Epithelial cell of prostate (primary cell): Measurements from ENCODE around the gene PHF19.

Experiments
- DNase-seq: peaks from one replicate; pipeline ENCODE4 v3.0.0-alpha.2; 2011; ENCODE audit warnings: low read depth, low spot score
- H3K27ac ChIP-seq: fragments of 450-650 bp; 2 replicates; pipeline ENCODE4 v1.5.1; 2017; ENCODE audit warnings: mild to moderate bottlenecking

The PHF19 gene

DNA sequence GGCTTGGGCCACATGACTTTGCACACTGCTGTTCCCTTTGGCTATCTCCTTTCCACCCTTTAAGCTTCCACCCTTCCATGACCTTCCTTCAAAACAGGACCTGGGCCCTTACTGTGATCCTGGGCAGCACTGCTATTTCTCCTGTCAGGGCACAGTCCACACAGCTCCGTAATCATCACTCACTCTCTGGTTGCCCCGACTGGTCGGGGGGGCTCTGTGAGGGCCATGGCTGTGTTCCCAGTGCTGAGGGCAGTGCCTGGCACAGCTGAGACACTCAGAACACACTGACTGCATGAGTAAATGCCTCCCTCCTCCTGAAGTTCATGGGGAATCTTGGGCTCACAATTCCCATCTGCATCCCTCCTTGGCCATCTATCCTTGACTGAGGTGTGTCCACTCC lies 37.4 kb upstream of the PHF19 start:
- no peak for DNase-seq
- peak overlapping the region; percentile 49 for H3K27ac ChIP-seq

DNA sequence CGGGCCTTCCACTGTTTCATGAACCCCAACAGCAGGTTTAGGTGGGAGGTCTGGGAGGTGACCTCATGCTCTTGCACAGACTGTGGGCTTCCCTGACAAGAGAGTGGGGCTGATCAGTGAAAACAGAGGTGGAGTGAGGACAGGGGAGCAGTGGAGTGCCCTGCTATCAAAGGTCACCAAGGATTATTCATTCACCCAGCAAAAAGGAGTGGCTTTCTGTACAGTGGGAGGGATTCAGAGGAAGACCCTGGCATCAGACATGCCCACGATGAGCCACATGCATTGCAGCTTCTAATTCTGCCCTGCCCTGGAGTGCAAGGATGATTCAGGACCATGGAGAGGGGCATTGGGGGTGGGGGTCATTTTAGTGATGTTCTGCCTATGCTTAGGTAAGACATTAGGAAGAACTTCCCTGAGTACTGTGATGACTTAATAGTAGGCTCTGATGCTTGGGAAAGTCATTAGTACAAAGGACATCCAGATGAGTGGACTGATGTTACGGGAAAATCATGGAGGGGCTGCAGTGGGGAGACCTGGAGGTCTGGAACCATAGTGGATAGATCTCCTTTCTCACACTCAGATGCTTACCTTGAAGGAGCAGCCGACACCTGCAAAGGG lies 36.8 kb upstream of the PHF19 start:
- no peak overlapping the region for H3K27ac ChIP-seq
- DNase-seq, result no peak

DNA sequence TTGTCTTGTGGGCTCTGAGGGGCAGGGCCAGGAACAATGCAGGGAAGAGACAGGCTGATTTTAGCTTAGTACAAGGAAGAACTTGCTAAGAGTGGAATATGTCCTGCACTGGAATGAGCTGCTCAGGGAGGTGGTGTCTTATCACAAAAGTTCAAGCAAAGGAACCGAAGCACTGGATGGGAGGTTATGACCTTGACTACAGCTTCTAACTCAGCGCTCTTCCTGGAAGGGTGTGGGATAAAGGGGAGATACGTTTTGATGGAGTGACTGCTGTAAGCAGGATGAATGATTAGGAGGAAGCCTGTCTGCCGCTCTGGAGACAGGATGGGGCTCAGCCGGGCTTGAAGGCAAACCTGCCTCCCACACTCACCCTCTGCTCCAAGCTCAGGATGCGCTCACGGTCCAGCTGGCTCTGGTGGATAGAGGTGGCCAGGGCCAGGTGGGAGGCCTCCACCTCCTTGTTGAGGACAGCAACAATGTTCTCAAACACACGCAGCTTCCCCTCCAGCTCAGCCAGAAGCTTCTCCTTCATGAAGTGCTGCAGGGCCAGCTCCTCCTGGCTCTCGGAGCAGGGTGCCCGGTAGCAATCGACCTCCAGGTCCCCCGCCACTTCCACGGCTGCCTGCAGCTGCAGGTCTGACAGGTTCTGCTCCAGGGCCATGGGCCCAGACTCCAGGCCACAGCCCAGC lies 36.1 kb upstream of the PHF19 start:
- DNase-seq, result no peak
- no peak overlapping the region for H3K27ac ChIP-seq

DNA sequence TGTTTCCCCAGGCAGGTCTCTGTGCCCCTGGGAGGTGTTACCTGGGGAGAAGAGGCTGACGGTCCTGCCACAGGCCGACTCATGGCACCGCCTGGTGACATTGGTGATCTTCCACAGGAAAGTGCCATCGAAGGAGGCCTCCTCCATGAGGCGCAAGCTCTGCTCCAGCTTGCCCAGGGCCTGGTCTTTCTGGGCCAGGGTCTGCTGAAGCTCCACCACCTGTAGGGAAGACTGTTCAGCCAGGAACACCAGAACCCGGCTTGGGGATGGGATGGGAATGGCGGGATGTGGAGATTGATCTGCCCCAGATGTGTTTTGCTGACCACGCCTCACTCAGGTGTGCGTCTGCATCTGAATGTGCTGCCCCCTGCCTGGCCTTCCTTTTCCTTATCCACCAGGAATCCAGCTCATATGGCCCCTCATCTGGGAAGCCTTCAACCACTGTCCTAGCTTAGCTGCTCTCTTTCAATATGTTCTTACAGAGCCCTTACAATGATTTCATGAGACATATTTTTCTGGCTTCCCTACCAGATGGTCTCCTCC lies 34.4 kb upstream of the PHF19 start:
- no peak overlapping the region for H3K27ac ChIP-seq
- no peak for DNase-seq

DNA sequence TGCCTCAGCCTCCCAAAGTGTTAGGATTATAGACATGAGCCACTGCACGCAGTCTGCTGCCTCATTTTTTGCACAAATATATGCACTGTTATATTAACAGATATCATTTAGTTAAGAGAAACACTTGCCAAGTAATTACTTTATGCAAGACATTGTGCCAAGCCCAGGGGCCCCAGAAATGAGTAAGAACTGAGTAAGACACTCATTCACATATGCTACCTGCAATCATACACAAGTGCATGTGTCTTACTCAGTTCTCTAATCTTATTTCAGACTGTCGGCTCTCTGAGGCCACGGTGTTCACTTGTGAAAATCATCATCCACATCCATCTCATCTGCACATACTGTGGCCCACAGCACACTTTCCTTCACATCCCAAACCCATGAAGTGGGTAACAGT lies 33.7 kb upstream of the PHF19 start:
- no peak for DNase-seq

DNA sequence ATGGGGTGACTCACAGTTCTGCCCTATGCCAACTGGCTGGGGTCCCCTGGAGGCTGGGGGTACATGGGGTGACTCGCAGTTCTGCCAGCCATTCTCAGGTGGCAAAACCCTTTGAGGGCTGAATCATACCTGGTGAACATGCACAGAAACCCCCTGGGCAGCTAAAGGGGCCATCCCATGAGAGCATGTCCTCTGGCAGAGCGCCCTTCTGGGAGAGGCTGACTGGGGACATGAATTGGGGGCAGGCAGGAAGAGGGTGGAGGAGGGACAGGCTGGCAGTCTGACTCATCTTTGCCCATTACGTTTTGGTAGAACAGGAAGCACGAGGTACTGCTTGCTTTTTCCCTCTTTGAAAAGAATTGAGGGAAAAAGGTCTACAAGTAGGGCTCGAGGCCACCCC lies 32.9 kb upstream of the PHF19 start:
- peak overlapping the region; percentile 5 for H3K27ac ChIP-seq

More for the DNA sequence above, 33.7 kb upstream of the PHF19 start:
- no peak overlapping the region for H3K27ac ChIP-seq

DNA sequence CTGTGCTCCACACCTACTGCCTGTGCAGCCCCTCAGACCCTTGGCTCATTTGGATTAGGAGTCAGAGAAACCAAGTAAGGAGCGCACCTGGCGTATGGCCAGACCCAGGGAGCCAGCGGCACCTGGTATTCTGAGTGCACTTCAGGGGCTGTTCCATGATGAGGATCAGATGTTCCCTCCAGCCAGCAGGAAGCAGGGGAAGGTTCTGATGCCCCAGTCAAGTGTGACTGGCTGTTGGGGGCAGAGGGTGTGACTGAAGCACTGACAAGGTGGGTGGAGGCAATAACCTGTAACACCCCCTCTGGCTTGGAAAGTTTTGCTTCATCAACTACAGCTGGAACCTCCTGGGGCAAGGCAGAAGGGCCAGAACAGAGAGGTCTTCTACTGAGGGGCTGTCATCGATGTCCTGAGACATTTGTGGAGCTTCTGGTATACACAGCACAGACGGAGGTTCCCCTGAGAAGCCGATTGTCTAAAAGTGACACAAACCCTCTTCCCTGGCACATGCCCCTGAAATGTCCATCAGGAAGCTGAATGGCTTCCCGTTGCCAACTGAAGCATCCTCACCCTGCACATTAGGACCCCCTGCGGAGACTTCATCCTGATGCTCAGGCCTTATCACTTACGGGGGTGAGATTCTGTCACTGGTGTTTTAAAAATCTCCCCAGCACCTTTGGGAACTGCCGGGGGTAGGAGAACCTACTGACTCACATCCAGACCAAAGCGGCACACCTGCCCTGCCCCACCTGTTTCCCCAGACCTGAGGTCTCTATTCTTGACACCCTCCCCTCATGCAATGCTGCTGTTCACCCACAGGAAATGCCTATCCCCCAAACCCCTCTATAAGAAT lies 28.6 kb upstream of the PHF19 start:
- DNase-seq, result no peak
- no peak overlapping the region for H3K27ac ChIP-seq

More for the DNA sequence above, 32.9 kb upstream of the PHF19 start:
- no peak for DNase-seq

DNA sequence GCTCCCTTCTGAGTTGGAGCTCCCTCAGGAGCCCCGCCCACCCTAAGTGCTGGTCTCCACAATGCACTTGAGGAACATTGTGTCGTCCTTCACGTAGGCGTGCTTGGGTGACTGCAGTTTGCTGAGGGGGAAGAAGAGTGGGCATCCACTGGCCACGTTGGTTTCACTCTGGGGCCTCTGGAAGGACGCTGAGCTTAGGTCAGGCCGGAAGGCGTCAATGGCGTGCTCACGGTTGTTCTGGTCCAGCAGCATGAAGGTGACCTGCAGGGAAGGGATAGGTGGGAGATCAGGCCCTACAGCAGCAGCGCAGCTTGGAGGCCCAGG lies 28.0 kb upstream of the PHF19 start:
- no peak for DNase-seq
- no peak overlapping the region for H3K27ac ChIP-seq

DNA sequence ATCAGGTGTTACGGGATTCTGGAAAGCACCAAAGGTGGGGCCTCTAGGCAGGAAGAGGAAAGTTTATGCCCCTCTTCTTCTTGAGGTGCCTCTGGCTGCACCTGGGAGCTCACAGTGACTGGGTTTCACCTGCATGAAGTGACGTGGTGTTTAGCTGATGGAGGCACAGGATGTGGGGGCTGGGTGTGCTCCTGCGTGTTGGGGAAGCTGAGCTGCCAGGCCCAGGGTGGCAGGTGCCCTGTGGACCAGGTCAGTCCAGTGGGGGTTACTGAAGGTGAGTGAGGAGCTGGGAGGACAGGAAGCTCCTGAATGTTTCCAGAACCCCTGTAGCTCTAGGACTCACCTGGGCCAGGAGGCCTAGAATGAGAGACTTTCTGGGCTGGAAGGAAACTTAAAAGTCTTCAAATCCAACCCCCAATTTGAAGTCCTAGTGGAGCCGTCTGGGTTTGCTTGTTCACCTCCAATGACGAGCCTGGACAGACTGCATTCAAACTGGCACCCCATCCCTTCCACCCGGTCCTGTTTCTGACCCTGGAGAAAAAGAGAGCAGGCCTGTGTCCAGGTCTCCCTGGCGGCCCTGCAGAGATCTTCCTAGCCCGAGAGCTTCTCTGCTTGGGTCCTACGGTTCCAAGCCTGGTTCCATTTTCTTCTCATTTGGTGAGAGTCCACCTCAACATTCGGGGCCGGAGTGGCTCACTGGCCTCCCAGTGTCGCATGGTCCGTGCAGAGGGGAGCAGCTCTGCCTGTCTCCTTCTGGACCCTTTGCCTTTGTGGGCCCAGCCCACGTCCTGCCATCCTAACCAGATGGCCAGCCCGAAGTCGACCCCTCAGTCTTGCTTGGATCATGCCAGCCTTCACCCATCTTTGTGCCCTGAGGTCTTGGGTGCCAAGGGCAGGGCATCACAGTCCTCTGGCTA lies 27.3 kb upstream of the PHF19 start:
- no peak overlapping the region for H3K27ac ChIP-seq
- DNase-seq, result no peak

DNA sequence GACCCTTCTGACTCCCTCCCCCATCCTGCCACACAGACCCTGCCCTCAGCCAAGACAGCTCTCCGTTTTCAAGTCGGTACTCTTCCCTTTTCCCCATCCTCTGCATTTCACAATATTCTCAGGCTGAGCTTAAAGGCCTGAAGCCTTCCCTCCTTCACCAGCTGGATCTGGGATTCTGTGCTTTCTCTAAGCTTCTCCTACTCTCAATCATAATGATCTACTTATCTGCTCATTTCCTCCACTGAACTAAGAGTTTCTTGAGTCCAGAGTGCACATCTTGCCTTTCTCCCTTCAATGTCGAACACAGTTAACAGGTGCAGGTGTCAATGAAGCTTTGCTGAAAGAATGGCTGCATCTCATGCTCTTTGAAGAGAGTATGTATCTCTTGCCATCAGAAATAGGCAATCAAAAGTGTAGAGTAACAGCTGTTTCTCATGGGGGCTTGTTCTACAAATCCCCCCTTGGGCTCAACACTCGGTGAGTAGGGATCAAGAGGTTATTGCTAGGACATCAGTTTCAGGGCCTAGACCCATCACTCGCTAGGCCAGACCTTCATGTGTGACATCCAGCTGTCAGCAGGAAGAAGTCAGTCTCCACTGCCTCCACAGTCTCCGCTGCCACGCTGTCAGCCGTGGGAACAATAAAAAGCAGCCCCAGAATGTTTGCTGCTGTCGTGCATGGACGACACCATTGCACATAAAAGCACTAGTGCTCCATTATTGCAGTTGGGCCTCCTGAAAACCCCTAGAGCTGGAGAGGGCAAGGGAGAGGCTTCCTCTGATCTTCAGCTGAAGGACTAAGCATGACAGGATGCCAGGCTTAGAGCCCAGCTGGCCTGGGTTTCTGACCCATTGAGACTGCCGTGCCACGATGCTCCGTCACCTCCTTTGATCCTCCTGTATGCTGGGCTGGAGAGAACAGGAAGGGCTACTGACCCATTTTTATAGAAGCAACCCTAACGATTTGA lies 25.9 kb upstream of the PHF19 start:
- DNase-seq, result no peak
- no peak overlapping the region for H3K27ac ChIP-seq

DNA sequence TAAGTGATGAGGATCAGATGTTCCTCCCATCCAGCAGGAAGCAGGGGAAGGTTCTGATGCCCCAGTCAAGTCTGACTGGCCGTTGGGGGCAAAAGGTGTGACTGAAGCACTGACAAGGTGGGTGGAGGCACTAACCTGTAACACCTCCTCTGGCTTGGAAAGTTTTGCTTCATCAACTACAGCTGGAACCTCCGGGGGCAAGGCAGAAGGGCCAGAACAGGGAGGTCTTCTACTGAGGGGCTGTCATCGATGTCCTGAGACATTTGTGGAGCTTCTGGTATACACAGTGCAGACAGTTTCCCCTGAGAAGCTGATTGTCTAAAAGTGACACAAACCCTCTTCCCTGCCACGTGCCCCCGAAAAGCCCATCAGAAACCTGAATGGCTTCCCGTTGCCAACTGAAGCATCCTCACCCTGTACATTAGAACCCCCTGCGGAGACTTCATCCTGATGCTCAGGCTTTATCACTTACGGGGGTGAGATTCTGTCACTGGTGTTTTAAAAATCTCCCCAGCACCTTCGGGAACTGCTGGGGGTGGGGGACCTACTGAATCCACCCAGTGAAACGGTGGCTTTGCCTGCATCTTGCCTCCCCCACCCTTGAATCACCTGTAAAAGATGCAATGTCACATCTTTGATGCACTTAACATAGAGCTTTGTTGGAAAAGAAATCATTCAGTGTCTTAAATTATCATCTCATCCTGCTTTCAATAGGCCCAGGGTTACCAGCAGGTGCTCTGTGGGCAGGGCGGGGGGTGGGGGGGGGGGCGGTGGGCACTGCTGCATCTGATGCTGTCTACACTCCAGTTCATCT lies 25.0 kb upstream of the PHF19 start:
- no peak overlapping the region for H3K27ac ChIP-seq
- no peak for DNase-seq

DNA sequence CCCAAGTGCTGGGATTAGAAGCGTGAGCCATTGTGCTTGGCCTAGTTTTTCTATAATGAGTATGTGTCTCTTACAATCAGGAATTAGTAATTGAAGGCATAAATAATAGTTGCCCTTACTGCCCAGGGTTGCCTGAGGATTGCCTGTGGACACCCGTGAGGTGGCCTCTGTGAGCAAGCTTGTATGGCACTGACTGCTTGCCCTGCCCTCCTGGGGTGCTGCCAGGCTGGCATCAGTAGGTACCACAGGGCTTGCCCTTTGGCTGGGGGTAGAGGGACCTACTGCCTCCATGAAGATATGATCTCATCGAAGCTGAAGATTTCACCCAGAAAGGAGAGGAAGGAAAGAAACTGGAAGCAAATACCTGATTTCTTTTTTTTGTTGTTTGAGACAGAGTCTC lies 23.8 kb upstream of the PHF19 start:
- no peak for DNase-seq
- H3K27ac ChIP-seq, result no peak overlapping the region

DNA sequence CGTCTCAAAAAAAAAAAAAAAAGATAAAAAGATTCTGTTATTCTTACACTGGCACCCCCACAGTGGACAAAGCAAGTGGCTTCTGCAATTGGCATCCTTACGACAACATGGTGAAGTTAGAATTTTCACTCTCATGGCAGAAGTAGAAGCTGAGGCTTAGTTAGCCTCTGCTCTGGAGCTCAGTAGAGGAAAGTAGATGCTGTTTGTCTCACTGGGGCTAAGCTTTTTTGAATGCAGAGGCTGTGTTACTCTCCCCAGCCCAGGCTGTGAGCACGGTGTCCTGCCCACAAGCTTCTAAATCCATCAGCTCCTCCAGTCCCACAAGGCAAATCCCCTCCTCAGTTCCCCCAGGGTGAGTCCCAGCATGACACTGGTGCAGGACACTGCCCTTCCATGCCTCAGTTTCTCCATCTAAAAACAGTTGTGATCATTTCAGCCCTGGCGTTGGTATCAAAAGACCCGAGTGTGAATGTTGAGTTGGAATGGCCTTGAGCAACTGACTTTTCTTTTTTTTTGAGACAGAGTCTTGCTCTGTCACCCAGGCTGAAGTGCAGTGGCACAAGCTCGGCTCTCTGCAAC lies 22.6 kb upstream of the PHF19 start:
- DNase-seq, result no peak
- H3K27ac ChIP-seq, result no peak overlapping the region

DNA sequence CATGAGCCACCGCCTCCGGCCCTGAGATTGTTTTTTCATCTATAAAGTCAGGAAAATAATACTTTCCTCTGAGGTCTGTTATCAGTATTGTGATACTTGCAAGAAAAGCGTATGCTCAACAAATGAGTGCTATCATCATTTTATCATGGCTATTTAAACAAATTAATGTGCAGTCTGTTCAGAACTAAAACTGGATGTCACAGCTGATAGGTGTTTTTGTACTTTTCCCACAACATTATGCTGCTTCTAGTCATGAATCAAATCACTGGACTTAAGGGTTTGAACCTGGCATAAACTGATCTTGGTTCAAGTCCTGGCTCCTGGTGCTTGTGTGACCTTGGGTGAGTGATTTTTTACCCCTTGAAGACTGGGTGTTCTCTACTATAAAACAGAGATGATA lies 21.4 kb upstream of the PHF19 start:
- no peak overlapping the region for H3K27ac ChIP-seq
- DNase-seq, result no peak

DNA sequence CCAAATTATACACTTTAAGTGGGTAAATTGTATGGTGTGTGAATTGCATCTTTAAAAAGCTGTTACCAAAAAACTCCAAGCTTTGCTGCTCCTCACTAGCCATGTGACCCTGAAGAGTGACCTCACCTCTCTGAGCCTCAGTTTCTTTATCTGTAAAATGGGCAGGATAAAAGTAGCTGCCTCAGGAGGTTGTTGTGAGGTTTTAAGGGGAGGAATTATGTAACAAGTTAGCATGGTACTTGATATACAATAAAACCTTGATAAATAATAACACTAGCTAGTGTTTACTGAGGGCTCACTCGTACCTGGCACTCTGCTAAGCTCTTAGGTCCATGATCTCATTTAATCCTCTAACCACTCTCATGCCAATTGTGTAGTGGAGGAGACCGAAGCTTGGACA lies 19.0 kb upstream of the PHF19 start:
- DNase-seq, result no peak

DNA sequence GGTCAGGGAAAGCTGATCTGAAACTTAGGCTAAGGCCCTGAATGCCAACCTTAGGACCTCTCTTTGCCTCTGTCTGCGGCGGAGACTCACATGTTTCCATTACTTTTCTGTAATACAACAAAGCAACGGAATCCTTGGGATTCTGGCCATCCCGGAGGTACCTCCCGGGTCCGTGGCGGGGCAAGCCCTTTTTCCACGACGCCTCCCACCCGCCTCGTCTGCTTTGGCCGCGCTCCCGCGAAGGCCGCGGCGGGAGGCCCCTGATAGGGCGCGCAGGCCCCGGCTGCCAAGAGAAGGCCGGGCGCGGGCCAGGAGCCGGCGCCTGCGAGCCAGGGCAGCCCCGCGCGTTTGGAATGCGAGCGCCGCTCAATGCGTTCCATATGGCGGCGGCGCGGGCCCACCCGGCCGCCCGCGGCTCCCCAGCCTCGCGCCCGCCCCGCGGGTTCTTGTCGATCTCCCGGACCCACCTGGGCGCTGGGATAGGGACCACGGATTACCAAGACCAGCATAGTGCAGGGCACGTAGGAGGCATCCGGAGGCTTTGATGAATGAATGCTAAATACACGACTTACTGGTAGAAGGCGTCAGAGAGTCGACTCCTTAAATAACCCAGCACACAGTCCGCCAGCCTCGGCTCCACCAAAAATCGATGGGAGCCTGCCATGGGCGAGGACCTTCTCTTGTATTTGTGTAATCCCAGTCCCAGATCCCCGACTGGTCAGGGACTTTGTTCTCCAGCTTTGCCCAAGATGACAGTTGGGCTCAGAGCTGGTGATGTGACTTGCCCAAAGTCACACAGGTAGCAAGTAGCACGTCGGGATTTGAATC lies 17.5 kb upstream of the PHF19 start:
- H3K27ac ChIP-seq, result no peak overlapping the region
- DNase-seq, result no peak

More for the DNA sequence above, 19.0 kb upstream of the PHF19 start:
- no peak overlapping the region for H3K27ac ChIP-seq
